DLD1 (cell line): ENCODE results near the gene GREM1.

Experiments
- in situ Hi-C: cut with HindIII; loops from 2 replicates; pipeline ENCODE4 v1.10.0; 2017; ENCODE audit warnings: low sequenced_read_pairs

GREM1 gene

DNA sequence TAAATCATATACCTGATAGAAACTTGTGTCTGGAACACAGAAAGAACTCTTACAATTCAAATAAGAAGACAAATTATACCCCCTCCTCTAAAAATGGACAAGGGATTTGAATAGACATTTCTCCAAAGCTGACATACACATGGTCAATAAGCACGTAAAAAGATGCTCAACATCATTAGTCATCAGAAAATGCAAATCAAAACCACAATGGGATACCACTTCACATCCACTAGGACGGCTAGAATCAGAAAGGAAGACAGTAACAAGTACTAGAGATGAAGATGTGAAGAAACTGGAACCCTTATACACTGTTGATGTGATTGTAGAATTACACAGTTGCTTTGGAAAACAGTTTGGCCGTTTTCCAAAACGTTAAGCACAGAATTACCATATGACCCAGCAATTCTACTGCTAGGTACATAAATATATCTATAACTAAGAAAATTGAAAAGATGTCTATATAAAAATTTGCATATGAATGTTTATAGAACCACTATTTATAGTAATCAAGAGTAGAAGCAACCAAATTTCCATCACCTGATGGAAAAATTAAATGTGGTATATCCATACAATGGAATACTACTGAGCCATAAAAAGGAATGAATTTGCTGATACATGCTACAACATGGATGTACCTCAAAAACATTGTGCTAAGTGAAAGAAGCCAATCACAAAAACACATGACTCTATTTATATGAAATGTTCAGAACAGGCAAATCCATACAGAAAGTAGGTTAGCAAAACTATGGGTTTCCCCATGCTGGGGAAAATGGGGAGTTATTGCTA lies 60.8 kb downstream of the GREM1 start:
- in situ Hi-C loops = no loop called here

DNA sequence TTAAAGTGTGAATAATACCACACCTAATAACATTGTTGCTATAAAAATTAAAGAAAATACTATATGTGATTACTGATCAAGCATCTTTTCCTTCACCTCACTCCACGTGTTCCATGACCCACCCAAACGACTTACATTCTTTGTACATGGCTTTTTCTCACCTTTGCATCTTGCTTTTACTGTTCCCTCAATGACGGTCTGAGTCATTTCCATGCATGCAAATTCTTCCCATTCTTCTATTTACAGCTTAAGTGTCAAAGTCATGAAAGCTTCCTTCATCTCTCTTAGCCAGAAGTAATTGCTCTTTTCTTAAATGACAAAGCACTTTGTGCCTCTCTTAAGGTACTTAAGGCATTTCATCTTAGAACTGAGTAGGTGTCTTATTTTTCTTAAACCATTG lies 64.0 kb downstream of the GREM1 start:
- in situ Hi-C loops = no loop called here

DNA sequence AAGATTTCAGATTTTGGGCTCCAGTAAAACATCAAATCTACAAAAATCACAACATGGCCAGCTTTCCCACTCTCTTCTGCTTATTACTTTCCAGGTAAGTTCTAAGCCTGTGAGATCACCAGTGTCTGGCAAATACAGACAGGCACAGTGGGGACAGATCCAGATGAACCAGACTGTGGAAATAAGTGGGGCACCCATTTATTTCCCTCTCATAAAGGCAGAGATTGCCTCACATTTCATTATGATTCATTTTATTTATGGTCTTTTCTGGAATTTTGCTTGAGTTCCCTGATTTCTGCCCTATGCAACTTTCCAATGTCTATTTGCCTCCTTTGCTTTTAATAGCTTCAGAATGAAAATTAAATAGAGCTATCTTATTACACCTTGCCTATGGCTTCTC lies 66.8 kb downstream of the GREM1 start:
- in situ Hi-C loops = no loop called here

DNA sequence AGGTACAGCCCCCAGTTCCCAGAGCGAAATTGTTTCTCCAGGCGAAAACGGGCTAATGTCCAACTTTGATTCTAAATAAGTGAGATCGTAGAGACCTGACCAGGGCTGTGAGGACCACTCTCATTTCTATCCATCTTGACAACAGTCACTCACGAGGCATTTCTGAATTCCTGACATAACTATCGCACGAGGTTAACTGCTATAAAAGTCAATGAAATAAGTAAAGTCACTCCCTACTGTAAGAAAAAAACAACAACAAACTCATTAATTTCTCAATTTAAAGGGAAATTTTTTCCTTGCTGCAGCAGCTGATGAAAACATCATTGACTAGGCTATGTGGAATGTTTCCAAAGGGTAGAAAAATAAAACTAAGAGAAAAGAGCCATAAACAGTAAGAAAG lies 69.1 kb downstream of the GREM1 start:
- in situ Hi-C loops = no loop called here

DNA sequence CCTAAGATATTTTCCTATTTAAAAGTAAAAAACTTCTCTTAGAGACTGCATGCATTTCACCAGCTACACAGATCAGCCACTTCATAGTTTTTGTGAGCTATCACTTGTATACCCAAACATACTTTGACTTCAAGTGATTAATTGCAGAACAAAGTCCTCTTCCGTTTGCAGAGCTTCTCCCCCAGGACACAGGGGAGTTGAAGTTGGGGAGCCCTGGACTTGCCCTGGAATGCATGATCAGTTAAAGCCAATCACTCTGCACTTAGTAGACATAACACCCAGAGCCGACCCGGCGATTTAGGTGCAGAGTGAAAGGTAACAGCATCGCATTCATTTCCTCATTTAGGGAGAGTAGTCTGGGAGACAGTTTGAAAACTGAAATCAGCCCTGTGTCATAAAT lies 70.1 kb downstream of the GREM1 start:
- in situ Hi-C loops = no loop called here

DNA sequence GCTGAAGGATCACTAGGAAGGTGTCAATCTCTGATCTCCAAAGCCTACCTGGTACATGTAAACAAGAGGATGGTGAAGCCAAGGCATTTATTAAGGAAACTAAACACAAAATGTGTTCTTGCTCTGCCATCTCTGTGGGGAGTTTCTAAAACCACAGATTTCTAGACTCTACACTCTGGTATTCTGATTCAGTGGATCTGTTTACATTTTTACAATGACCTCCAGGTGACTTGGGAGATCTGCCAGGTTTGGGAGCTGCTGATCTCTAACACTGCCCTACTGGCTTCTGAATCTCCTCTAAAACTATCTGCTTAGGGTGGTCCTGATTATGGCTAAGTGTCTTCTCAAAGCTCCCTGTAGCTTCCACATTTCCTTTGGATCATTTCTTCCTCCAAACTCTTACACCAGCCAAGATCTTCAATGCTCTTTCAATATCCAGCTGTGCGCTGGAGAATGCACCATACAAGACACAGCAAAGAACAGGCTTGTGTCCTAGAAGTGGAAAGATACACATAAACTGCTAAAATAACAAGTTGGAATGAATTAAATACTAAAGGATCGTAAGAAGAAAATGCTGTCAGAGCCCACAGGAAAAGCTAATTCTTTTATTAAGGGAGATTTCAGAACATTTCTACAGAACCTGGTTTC lies 72.7 kb downstream of the GREM1 start:
- in situ Hi-C loops = no loop called here

DNA sequence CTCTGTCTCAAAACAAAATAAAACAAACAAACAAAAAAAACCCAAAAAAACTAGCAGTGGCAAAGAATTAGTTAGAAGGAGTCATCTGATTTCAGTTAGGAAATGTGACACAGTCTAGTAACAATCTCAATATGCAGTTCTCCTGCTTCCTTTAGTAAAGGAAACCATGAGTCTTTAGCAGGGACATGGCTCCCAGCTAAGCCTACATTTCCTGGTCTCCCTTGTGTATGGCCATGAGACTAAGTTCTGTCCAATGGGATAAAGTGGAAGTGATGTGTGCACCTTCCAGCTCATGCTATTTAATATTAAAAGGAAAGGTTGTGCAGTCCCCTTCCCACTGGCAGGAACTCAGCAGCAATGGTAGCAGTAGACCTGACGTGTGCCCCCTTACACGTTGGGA lies 74.6 kb downstream of the GREM1 start:
- in situ Hi-C loops = no loop called here
